Astrocyte of the cerebellum (primary cell): Measurements from ENCODE around the gene SORCS3.
"Not testable (repeated sequence)": the region's sequence is repeated elsewhere in the genome, so short reads cannot be mapped to it uniquely, and the experiment has no call there.

Source experiments
- DNase-seq: peaks from one replicate; pipeline ENCODE4 v3.0.0-alpha.2; 2011; ENCODE audit warnings: low read depth
- H3K4me3 ChIP-seq: 2 replicates; pipeline ENCODE4 v1.5.1; 2011; ENCODE audit warnings: mild to moderate bottlenecking, low read depth, low read length, moderate library complexity
- CTCF ChIP-seq: IDR thresholded peaks from 2 replicates; pipeline ENCODE4 v1.5.1; 2012; ENCODE audit warnings: low read length, low read depth, moderate library complexity, mild to moderate bottlenecking; ENCODE audit errors: missing control alignments
- in situ Hi-C: cut with HindIII; loops from 2 replicates; pipeline ENCODE4 v1.10.0; 2017; ENCODE audit warnings: low sequenced_read_pairs

Gene SORCS3

DNA sequence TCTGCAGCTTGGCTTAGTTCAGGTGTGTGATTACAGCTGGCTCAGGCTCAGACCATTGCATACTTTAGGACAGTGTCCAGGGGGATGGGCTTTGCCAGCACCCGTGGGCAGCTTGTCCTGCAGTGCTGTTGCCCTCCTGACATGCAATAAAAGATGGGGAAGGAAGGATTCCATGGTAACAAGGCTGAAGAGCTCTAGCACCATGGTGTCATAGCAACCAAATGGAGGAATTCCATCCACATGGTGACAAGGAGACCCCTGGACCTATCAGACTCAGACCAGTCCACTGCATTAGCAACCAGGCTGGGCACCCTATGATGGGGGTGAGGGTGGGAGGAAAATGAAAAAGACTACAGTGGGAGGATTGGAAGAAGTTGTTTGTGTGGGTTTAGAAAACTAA is 49.9 kb downstream of the SORCS3 start:
- H3K4me3 ChIP-seq = no peak overlapping the region
- in situ Hi-C loops = loop anchor here (5.0 kb wide), 1 partner anchor 46 kb away; no protein-coding TSS in a partner anchor
- DNase-seq = no peak
- TF ChIP-seq CTCF = no peak

- no peak overlapping the region for H3K4me3 ChIP-seq
- in situ Hi-C loops = loop anchor here (5.0 kb wide), 1 partner anchor 43 kb away; no protein-coding TSS in a partner anchor
- DNase-seq = no peak
- no peak for TF ChIP-seq CTCF
These were observed 53.0 kb downstream of the SORCS3 start for GRCh38 chr10:104694074-104694473.

- in situ Hi-C loops, H3K4me3 ChIP-seq, DNase-seq: not testable (repeated sequence)
These were observed 62.2 kb downstream of the SORCS3 start for GRCh38 chr10:104703262-104703661.

DNA sequence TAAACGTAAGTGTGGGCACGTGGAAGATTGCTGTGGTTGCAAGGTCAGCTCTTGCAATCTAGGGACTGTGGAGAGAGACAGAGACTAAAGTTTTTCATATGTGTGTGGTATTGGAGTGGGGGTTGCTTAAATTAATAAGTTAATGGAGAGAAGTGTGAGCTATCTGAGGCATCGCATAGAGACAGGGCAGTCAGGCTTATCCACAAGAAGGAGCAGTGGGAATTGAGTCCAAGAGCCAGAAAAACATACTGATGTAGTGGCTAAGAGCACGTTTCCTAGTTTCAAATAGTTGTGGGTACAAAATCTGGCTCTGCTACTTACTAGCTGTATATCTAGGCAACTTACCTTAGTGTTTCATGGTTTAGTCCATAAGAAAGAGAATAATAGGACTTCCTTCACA is 65.8 kb downstream of the SORCS3 start:
- no peak for TF ChIP-seq CTCF
- in situ Hi-C loops = no loop called here
- H3K4me3 ChIP-seq = no peak overlapping the region
- no peak for DNase-seq

DNA sequence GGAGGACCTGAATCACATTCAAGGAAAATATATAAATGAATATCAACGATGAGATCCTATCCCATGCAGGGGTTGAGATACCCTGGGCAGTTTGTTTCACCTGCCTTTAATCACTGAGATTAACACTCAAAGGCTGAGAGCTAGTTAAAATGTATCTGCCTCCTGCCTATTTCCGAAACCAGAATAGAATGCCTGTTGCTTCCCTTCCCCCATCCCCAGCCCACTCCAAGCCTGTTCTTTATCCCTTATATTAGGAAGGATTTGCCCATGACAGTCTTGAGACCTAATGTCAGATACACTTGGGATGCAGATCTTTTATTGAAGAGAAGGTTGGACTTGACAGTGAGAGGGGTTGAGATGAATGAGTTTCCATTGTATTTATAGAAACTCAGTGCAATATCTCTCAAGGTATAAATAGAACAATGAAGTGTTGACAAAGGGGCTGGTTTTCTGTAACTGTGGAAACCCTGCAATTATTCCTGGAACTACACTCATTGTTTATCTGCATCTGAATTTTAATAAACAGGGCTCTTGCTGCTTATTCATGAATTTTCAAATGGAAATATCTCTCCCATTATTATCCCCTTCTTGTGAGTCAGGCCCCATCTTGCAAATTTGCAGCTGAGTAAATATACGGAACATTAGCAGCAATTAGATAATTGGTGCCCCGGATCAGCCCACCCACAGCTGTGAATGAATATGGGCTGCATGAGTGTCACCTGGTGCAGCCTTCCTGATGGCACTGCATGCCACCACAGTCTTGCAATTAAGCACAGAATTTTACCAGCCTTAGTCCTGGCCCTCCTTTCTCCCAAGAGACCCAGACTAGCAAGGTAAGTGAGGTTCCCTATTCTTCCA is 66.7 kb downstream of the SORCS3 start:
- no peak overlapping the region for H3K4me3 ChIP-seq
- DNase-seq = no peak
- in situ Hi-C loops = no loop called here
- no peak for TF ChIP-seq CTCF

GRCh38 chr10:104711302-104711721 is 70.2 kb downstream of the SORCS3 start:
- no peak for TF ChIP-seq CTCF
- in situ Hi-C loops = no loop called here

GRCh38 chr10:104730593-104730992 is 89.5 kb downstream of the SORCS3 start:
- in situ Hi-C loops, H3K4me3 ChIP-seq, DNase-seq: not testable (repeated sequence)

More at GRCh38 chr10:104711302-104711721, 70.2 kb downstream of the SORCS3 start:
- H3K4me3 ChIP-seq = no peak overlapping the region
- no peak for DNase-seq

DNA sequence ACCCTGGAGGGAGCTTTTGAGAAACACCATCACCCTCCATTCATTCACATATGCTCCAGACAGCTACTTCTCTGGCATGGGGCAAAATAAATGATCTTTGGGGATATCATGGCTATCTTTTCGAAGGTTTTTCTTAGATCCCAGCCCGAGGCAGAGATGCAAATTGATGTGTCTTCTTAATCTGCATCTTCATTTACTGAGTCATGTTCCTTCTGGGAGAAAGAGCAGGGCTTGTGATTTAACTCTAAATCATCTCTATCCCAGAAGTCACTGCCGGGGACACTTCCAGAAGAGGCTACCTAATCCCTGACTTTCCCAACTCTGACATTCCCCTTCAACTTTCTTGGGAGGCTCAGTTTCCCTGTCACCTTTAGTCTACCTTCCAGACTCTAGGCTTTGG is 90.1 kb downstream of the SORCS3 start:
- H3K4me3 ChIP-seq = no peak overlapping the region
- in situ Hi-C loops = no loop called here
- no peak for TF ChIP-seq CTCF
- no peak for DNase-seq
